ENCODE data around the gene ALPI. TPM values are rescaled to one million over a fixed set of nuclear protein-coding genes. Genes with fewer than 3 reads are reported as not detected.

The ALPI gene
- total and polyA plus RNA-seq, 10 of the 15 experiments (the other 5 are each of a cell fraction or from before 2014, with no cell fraction given), result not detected

DNA sequence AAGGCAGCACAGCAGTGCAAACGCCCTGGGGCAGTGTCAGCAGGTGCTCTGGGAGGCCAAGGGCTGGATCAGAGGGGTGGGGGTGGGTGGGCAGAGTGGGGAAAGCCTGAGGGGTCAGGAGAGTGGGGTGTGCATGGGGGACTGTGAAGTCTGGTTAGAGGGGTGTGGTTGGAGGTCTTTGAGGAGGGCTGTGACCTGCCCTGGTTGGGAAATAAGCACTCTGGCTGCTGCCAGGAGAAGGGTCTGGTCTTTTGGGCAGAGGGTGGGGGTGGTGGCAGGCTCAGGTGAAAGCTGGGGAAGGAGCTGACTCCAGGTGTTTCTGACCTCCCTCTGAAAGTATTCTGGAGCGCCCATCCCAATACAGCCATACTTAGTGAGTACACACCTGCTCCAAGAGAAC is 4.2 kb downstream of the ALPI start:
- Histone ChIP-seq H4K20me1 (ENCODE audit: control insufficient read depth, insufficient read depth) (no peaks in the 10 kb centered on the region), H3K36me3 (ENCODE audit: control insufficient read depth in 2 of 2, insufficient read depth in 2 of 2, low read length in 1 of 2) (no peaks in the 10 kb centered on the region), H3K9ac (ENCODE audit: control insufficient read depth, insufficient read depth, low read length) (no peak overlapping the region), H3K4me1 (ENCODE audit: control insufficient read depth, insufficient read depth, low read length) (no peaks in the 10 kb centered on the region), H2AFZ (ENCODE audit: control insufficient read depth, low read depth, low read length) (no peak overlapping the region), H3K4me3 (no peak overlapping the region), H3K9me3 (replicated peaks; ENCODE audit: control insufficient read depth, insufficient read depth, low read length) (no peaks in the 10 kb centered on the region), H3K27ac (ENCODE audit: control insufficient read depth, insufficient read depth) (no peak overlapping the region), H3K79me2 (ENCODE audit: control insufficient read depth, insufficient read depth, low read length) (no peaks in the 10 kb centered on the region), H3K4me2 (ENCODE audit: control insufficient read depth, insufficient read depth) (no peak overlapping the region), H3K27me3 (replicated peaks in 1 of 2; ENCODE audit: control insufficient read depth in 2 of 2, insufficient read depth in 2 of 2, low read length in 1 of 2) (no peaks in the 10 kb centered on the region; a peak in 1 of 4 replicates)
- BruUV-seq (replicated peaks), result no TSS peak
- no peak for DNase-seq (ENCODE audit: low read depth, low spot score)
- FAIRE-seq, result no peak
- in situ Hi-C loops (cut with MboI) (no loop called here), intact Hi-C loops (cut with micrococcal nuclease; ENCODE audit: unreplicated experiment) (no loop called here)
- SMC1A ChIA-PET (ENCODE audit: uncharacterized antibody, unreplicated experiment), result no interaction called here
- TF ChIP-seq, protein P1, sequence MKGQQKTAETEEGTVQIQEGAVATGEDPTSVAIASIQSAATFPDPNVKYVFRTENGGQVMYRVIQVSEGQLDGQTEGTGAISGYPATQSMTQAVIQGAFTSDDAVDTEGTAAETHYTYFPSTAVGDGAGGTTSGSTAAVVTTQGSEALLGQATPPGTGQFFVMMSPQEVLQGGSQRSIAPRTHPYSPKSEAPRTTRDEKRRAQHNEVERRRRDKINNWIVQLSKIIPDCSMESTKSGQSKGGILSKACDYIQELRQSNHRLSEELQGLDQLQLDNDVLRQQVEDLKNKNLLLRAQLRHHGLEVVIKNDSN (IDR thresholded peaks at IDR 0.05; ENCODE audit: borderline replicate concordance, extremely low read length, insufficient read depth, low read depth, low read length), result no peak
- TF ChIP-seq ZZZ3 (IDR thresholded peaks at IDR 0.05; ENCODE audit: control insufficient read depth, insufficient read length, low read depth), result no peak
- TF ChIP-seq NR2C1 (IDR thresholded peaks at IDR 0.05), result no peak
- TF ChIP-seq MEF2B (IDR thresholded peaks at IDR 0.05; ENCODE audit: partially characterized antibody, poor library complexity, severe bottlenecking), result no peak
- TF ChIP-seq, protein P2, sequence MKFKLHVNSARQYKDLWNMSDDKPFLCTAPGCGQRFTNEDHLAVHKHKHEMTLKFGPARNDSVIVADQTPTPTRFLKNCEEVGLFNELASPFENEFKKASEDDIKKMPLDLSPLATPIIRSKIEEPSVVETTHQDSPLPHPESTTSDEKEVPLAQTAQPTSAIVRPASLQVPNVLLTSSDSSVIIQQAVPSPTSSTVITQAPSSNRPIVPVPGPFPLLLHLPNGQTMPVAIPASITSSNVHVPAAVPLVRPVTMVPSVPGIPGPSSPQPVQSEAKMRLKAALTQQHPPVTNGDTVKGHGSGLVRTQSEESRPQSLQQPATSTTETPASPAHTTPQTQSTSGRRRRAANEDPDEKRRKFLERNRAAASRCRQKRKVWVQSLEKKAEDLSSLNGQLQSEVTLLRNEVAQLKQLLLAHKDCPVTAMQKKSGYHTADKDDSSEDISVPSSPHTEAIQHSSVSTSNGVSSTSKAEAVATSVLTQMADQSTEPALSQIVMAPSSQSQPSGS (IDR thresholded peaks at IDR 0.05; ENCODE audit: low read length), result no peak
- TF ChIP-seq, protein P3, sequence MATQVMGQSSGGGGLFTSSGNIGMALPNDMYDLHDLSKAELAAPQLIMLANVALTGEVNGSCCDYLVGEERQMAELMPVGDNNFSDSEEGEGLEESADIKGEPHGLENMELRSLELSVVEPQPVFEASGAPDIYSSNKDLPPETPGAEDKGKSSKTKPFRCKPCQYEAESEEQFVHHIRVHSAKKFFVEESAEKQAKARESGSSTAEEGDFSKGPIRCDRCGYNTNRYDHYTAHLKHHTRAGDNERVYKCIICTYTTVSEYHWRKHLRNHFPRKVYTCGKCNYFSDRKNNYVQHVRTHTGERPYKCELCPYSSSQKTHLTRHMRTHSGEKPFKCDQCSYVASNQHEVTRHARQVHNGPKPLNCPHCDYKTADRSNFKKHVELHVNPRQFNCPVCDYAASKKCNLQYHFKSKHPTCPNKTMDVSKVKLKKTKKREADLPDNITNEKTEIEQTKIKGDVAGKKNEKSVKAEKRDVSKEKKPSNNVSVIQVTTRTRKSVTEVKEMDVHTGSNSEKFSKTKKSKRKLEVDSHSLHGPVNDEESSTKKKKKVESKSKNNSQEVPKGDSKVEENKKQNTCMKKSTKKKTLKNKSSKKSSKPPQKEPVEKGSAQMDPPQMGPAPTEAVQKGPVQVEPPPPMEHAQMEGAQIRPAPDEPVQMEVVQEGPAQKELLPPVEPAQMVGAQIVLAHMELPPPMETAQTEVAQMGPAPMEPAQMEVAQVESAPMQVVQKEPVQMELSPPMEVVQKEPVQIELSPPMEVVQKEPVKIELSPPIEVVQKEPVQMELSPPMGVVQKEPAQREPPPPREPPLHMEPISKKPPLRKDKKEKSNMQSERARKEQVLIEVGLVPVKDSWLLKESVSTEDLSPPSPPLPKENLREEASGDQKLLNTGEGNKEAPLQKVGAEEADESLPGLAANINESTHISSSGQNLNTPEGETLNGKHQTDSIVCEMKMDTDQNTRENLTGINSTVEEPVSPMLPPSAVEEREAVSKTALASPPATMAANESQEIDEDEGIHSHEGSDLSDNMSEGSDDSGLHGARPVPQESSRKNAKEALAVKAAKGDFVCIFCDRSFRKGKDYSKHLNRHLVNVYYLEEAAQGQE (IDR thresholded peaks at IDR 0.05; ENCODE audit: low read depth, low read length), result no peak
- TF ChIP-seq NRF1 (conservative IDR thresholded peaks at IDR 0.05; ENCODE audit: low read depth, low read length), result no peak
- no peak for TF ChIP-seq SREBF2 (IDR thresholded peaks at IDR 0.05; ENCODE audit: low read length)
- no peak for TF ChIP-seq ZNF274 (IDR thresholded peaks at IDR 0.05; ENCODE audit: insufficient read depth, insufficient read length)
- no peak for TF ChIP-seq FOXK2 (IDR thresholded peaks at IDR 0.05)
- no peak for TF ChIP-seq JUND (IDR thresholded peaks at IDR 0.05; ENCODE audit: low read depth, low read length)
- TF ChIP-seq TCF7 (IDR thresholded peaks at IDR 0.05; ENCODE audit: borderline replicate concordance), result no peak
- no peak for TF ChIP-seq ZNF384 (IDR thresholded peaks at IDR 0.05; ENCODE audit: borderline replicate concordance, low read depth, low read length)
- TF ChIP-seq PAX8 (IDR thresholded peaks at IDR 0.05), result no peak
- ATAC-seq, result no peak
- CTCF ChIA-PET, result no interaction called here
- 6% methylated on average over 2 of the region's 2 CpGs for WGBS (ENCODE audit: insufficient coverage, insufficient replicate concordance, low lambda C conversion rate, missing lambda C conversion rate)
- POLR2A ChIA-PET, result no interaction called here
- RAD21 ChIA-PET (ENCODE audit: unreplicated experiment), result no interaction called here
